Urothelium cell line (cell line): ENCODE measurements around the gene CABP4.
"Not testable (repeated sequence)": the region's sequence is repeated elsewhere in the genome, so short reads cannot be mapped to it uniquely, and the experiment has no call there.

ENCODE experiments used
- DNase-seq: peaks from one replicate; pipeline ENCODE4 v3.0.0; 2011; ENCODE audit warnings: low spot score, mixed read lengths
- FAIRE-seq: peaks from 2 replicates; lab custom pipeline; 2011; peaks lifted over from hg19 to GRCh38; lab: Jason Lieb, UNC

Gene CABP4

GRCh38 chr11:67418476-67419281, 36.5 kb upstream of the CABP4 start:
- FAIRE-seq (peak; percentile 13), DNase-seq (no peak)

GRCh38 chr11:67419325-67420049, 35.7 kb upstream of the CABP4 start:
- no peak for DNase-seq
- FAIRE-seq: no peak

- FAIRE-seq (no peak), DNase-seq (no peak)
These were observed 35.0 kb upstream of the CABP4 start for GRCh38 chr11:67420147-67420645.

GRCh38 chr11:67420646-67421429, 34.3 kb upstream of the CABP4 start:
- DNase-seq (peak; percentile 98), FAIRE-seq (peak; percentile 81)

- no peak for FAIRE-seq
- DNase-seq: no peak
These were observed 33.6 kb upstream of the CABP4 start for GRCh38 chr11:67421430-67422031.

GRCh38 chr11:67422891-67423290, 32.3 kb upstream of the CABP4 start:
- FAIRE-seq (no peak), DNase-seq (no peak)

- no peak for DNase-seq
- no peak for FAIRE-seq
These were observed 31.7 kb upstream of the CABP4 start for GRCh38 chr11:67423466-67423865.

- DNase-seq (no peak), FAIRE-seq (no peak)
These were observed 31.1 kb upstream of the CABP4 start for GRCh38 chr11:67423891-67424613.

- DNase-seq, FAIRE-seq: not testable (repeated sequence)
These were observed 27.7 kb upstream of the CABP4 start for GRCh38 chr11:67427364-67427859.

GRCh38 chr11:67428052-67429001, 26.8 kb upstream of the CABP4 start, which contains the start of gene RPS6KB2:
TSS of gene RPS6KB2 (plus strand) at chr11:67428494. CDS start at chr11:67428546, 52 bp downstream.
- DNase-seq (peak; percentile 98), FAIRE-seq (peak; percentile 77)

- no peak for FAIRE-seq
- DNase-seq: no peak
These were observed 26.0 kb upstream of the CABP4 start for GRCh38 chr11:67429038-67429668.

GRCh38 chr11:67429722-67430121, 25.4 kb upstream of the CABP4 start:
- DNase-seq: no peak
- FAIRE-seq: no peak

- DNase-seq (no peak), FAIRE-seq (no peak)
These were observed 23.6 kb upstream of the CABP4 start for GRCh38 chr11:67431346-67432249.

GRCh38 chr11:67432655-67433349, 22.4 kb upstream of the CABP4 start:
- FAIRE-seq (no peak), DNase-seq (no peak)

GRCh38 chr11:67433536-67434394, 21.4 kb upstream of the CABP4 start:
- FAIRE-seq: no peak
- DNase-seq: no peak
